Skin epidermis (tissue), 12 donors: ENCODE measurements around the gene CARD11.

ENCODE experiments used
- H3K27ac ChIP-seq, 21 experiments: fragments of 200-600 bp; sonication (generic) in 11 of 21; one replicate each; pipeline ENCODE4 v1.5.0; 2020; ENCODE audit warnings: mild to moderate bottlenecking in 3 of 21, inconsistent platforms in 2 of 21, moderate library complexity in 2 of 21
- H3K4me3 ChIP-seq, 7 experiments: fragments of 200-600 bp; sonication (generic) in 2 of 7; one replicate each; pipeline ENCODE4 v1.5.0; 2020; ENCODE audit warnings: inconsistent platforms in 2 of 7, mild to moderate bottlenecking in 2 of 7, moderate library complexity in 1 of 7

The CARD11 gene

DNA sequence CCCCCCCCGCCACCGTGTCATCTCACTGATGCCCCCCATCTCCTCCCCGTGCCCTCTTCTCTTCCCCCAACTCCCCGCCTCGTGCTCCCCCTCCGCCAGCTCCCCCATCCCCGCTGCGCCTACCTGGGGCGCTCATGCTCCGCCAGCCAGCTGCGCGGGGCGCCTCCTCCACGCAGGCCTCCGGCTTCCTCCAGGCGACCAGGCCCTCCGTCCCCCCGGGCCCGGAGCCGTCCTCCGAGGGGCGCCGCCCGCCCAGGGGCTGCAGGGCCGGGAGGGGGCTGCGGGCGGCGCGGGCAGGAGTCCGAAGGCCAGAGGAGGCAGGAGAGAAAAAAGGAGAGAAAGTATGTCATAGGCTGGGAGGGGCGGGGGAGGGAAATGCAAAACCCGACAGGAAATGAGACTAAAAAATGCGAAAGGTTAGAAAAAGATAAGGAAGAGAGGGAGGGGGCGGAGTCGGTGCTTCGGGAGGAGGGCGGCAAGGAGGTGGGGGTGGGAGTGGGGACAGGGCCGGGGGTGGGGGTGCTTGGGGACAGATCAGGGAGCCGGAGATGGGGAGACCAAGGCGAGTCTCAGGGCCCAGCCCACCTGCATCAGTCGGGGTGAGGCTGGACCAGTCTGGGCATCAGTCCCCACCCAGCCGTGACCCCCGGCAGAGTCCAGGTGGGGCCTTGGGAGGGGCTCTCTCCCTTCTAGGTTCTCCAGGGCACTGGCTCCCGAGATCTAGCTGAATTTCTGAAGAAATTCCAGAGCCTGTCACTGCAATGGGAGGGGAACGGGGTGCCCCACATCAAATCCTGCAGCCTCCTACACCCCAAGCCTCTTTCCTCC, at the start of gene CARD11:
Gene CARD11, minus strand, starts transcription at position 324 of the 828 bp plus-strand sequence. CDS start 85,361 bp downstream, outside the sequence.
- peak within 1 kb of the TSS; percentile 23 to 41 (median 36) for H3K4me3 ChIP-seq
- peak within 1 kb of the TSS in 13 of 21 experiments; percentile 34 to 92 (median 76) for H3K27ac ChIP-seq

DNA sequence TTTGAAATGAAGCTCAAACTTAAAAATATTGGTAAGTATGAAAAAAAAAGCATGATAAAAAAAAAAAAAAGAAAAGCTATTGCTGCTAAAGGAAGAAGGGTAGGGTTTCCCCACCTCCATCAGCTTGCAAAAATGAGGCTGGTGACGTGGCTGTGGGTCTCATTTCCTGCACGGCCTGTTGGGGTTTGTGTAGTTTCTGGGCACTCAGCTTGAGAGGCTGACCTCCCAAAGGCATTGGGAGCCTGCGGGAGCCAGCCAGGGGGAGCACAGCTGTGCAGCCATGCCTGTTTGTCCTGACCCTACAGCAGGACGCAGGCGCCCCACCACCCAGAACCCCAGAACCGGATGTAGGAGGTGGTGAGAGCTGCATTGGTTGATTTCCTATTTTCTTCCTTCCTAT, 48.8 kb upstream of the CARD11 start:
- Histone ChIP-seq H3K4me3 (no peak overlapping the region), H3K27ac (peak overlapping the region in 11 of 21 experiments; percentile 20 to 89 (median 71))

DNA sequence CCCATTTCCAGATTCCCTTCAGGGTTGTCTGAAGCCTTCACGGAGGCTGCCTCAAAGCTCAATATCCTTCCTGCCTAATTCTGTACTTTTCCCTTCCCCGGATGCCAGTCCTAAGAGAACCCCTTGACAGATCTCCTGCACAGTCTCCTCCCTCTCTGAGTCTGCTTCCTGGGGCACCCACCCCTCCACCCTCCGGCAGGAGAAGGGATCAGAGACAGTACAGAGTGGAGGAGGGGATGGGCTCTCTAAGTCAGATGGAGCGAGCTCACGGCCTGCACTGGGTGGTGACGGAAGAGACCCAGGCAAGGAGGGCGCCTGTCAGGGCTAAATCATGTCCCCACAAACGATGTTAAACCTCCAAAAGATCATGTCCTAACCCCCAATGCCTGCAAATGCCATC, 48.0 kb upstream of the CARD11 start:
- Histone ChIP-seq H3K4me3 (no peak overlapping the region), H3K27ac (peak overlapping the region in 11 of 21 experiments; percentile 23 to 89 (median 71))

DNA sequence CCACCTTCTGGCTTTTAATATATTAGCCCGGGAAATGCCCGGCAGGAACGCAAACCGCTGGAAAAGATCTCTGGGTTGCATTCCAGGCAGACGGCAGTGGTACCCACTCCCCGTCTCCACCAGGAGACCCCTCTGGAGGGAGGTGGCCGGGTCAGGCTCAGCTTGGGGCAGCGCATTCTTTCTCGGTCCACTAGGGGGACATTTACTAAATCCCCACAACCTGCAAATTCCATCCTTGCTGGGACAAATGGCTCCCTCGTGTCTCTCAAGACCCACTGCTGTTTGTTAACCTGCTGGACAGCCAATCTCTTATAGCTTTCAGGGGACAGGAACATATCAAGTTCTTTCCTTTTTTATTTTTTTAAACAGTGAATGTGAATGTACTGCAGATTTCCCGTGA, 45.8 kb upstream of the CARD11 start:
- no peak overlapping the region for H3K4me3 ChIP-seq
- H3K27ac ChIP-seq = no peak overlapping the region

DNA sequence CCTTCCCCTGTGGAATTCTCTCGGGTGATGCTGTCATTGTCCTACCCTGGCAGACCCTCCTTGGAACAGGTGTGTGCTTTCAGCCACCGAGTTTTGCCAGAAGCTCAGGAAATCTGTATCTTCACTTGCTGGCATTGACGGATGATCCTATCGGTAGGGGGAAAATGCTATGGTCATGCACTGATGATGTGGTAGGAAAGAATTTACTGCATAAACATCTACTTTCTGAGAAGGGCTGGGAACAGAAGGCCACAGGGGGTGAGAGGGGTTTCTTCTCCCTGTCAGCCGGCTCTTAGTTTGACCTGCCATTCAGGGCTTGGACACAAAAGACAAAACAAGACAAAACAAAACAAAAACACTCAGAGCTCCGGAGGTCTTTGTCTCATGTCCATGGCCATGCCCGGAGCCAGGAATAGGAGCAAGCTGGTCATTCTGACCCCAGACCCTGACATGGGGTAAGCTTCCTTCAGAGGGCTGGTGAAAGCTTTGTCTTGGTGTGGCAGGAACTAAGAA, 43.6 kb upstream of the CARD11 start:
- H3K4me3 ChIP-seq = no peak overlapping the region
- no peak overlapping the region for H3K27ac ChIP-seq

DNA sequence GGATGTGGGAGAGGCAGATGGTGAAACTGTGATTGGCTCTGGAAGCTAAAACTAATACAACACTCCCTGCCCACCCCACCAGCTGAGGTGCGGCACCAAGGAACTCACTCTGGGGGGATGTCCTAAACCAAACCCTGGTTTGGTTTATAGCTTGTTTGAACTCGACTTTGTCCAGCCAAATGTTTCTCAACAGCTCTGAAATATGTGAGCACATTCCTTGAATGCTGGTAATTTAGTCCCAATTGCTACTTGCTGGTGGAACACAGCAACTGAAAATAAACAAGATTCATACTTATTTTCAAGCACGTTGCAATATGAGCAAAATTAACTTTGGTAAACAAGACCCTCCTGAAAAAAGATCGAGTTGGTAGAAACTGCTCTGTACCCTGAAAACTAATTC, 39.7 kb upstream of the CARD11 start:
- Histone ChIP-seq H3K27ac (no peak overlapping the region), H3K4me3 (no peak overlapping the region)

DNA sequence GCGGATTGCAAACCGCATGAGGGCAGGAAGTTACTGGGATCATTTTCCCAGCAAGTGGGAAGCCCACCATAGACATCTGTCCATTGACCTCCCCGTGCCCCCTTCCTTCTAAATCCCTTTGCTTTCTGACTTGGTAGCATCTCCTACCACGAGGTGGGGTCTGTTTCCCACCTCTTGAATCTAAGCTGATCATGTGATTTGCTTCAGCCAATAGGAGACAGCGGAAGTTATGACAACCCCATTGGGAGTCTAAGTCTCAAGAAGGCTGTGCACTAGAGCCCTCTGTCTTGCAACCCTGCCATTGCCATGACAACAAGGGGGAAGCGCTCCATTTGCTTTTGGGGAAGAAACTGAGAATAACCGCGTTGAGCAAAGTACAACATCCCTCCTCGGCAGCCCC, 39.2 kb upstream of the CARD11 start:
- H3K4me3 ChIP-seq = no peak overlapping the region
- no peak overlapping the region for H3K27ac ChIP-seq

DNA sequence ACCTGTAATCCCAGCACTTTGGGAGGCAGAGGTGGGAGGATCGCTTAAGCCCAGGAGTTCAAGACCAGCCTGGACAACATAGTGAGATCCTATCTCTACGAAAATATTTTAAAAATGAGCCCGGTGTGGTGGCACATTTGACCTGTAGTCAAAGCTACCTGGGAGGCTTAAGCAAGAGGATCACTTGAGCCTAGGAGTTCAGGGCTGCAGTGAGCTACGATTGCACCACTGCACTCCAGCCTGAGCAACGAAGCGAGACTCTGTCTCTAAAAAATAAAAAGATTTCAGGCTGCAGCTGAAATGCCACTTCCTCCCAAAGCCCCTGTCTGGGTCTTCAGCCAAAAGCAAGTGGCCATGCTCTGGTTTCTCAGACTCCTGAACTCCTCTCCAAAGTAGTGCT, 38.7 kb upstream of the CARD11 start:
- H3K4me3 ChIP-seq = no peak overlapping the region

DNA sequence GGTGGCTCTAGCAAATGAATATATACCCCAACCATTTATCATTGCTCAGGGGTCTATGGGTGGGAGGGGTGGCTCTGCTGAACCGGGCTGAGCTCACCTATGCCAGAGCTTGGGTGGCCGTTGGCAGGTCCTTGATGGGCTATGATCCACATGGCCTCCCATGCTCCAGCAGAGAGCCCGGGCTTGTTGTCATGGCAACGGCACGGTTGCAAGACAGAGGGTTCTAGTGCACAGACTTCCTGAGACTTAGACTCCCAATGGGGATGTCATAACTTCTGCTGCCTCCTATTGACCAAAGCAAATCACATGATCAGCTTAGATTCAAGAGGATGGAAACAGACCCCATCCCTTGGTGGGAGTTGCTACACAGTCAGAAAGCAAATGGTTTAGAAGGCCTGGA, 36.4 kb upstream of the CARD11 start:
- H3K27ac ChIP-seq = no peak overlapping the region
- no peak overlapping the region for H3K4me3 ChIP-seq

More for the DNA sequence above, 38.7 kb upstream of the CARD11 start:
- no peak overlapping the region for H3K27ac ChIP-seq

DNA sequence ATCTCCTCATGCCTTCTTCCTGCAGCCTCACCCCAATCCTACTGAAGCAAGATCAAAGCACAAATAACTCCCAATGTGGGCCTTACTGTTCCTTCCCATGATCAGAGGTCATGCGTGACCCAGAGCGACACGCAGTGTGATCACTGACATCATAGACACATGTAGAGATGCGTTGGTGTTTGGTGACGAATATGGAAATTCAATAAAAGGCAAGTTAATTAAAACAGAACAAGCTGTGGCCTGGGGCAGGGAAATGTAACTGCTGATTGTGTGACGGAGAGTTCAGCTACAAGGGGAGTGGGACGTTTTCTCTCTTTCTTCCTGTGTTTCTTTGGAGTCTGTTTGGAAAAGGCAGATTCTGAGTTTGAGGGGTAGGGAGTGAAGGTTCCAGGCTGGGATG, 34.8 kb upstream of the CARD11 start:
- H3K27ac ChIP-seq = no peak overlapping the region
- no peak overlapping the region for H3K4me3 ChIP-seq

DNA sequence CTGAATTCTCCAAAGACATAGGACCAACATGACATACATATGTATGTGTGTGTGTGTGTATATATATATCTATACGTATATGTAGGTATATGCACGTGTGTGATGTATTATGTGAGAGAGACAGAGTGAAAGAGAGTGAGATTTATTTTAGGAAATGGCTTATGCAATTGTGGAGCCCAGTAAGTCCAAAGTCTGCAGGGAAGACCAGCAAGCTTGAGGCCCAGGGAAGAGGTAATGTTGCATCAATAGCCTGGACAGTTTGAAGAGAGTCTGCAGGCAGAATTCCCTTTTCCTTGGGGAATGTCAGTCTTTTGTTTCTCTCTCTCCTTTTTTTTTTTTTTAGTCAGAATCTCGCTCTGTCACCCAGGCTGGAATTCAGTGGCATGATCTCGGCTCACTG, 33.0 kb upstream of the CARD11 start:
- Histone ChIP-seq H3K4me3 (no peak overlapping the region), H3K27ac (no peak overlapping the region)

DNA sequence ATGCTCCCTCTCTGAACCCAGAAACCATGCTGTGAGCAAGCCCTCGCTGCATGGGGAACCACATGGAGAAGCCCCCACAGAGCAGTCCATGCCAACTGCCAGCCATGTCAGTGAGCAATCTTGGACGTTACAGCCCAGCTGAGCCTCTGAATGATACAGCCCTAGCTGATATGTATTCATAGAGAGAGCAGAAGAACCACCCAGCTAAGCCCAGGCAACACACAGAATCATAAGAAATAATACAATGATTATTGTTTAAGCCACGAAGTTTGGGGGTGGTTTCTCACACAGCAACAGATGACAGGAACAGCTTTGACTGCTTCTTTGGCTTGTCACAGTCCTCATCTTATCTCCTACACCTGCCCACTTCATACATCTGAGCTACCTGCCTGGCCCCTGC, 32.5 kb upstream of the CARD11 start:
- no peak overlapping the region for H3K4me3 ChIP-seq
- H3K27ac ChIP-seq = no peak overlapping the region

DNA sequence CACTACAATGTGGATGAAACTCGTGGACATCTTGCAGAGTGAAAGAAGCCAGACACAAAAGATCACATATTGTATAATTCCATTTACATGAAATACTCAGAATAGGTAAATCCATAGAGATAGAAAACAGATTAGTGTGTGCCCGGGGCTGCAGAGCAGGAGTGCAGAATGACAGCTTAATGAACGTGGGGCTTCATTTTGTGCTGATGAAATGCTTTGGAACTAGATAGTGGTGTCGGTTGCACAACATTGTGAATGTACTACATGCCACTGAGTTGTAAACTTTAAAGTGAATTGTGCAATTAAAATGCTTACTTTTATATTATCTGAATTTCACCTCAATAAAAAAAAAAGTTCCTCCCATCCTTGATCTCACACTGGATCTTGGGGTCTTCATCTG, 31.8 kb upstream of the CARD11 start:
- H3K4me3 ChIP-seq = no peak overlapping the region
- H3K27ac ChIP-seq = no peak overlapping the region

DNA sequence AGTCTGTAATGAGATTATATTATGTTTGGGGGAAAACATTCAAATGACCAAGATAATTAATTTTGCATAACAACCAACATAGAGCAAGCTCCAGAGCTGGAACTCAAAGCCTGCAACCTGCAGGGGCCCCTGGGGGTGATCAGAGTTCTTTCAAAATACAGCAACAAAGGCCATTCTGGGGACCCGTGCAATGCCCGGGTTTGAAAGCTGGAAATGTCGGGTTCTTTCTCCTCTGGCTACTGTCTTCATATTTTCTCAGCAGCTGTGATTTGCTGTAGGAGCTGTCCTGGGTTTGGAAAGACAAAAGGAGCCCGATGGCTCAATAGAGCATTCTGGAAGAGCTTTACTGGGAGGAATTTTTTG, 30.8 kb upstream of the CARD11 start:
- Histone ChIP-seq H3K4me3 (no peak overlapping the region), H3K27ac (no peak overlapping the region)

DNA sequence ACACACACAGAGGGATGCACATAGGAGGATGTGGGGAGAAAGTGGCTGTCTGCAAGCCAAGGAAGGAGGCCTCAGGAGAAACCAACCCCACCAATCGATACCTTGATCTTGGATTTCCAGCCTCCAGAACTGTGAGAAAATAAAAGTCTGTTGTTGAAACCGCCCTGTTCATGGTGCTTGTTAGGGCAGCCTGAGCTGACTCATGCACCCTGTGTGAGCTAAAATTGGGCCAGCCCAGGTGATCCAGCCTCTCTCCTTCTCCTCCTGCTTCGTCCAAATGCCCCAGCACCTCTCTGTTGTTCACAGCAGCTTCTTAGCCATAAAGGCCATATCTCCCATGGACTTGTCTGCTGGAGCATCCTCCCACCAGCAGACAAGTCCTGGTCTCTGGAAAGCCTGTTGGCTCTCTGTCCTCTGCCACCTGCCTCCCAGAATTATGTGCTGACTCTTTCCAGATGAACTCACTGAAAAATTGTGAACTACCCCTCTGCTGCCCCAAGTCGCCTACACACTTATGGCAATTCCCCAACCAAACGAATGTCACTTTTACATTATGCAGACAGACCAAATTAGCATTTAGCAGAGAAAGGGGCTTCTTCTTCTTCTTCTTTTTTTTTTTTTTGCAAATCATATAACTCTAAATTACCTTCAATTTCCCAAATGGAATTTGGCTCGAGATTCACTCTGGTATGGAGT, 30.2 kb upstream of the CARD11 start:
- Histone ChIP-seq H3K27ac (no peak overlapping the region), H3K4me3 (no peak overlapping the region)

DNA sequence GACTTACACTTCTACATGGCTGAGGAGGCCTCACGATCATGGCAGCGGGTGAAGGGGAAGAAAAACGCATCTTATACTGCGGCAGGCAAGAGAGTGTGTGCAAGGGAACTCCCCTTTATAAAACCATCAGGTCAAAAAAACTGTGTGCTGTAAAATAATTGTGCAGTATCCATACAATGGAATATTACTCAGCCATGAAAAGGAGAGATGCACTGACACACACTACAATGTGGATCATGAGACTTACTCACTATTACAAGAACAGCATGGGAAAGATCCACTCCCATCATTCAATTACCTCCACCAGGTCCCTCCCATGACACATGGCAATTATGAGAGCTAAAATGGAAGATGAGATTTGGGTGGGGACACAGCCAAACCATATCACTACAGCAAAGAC, 27.2 kb upstream of the CARD11 start:
- Histone ChIP-seq H3K4me3 (no peak overlapping the region), H3K27ac (no peak overlapping the region)

DNA sequence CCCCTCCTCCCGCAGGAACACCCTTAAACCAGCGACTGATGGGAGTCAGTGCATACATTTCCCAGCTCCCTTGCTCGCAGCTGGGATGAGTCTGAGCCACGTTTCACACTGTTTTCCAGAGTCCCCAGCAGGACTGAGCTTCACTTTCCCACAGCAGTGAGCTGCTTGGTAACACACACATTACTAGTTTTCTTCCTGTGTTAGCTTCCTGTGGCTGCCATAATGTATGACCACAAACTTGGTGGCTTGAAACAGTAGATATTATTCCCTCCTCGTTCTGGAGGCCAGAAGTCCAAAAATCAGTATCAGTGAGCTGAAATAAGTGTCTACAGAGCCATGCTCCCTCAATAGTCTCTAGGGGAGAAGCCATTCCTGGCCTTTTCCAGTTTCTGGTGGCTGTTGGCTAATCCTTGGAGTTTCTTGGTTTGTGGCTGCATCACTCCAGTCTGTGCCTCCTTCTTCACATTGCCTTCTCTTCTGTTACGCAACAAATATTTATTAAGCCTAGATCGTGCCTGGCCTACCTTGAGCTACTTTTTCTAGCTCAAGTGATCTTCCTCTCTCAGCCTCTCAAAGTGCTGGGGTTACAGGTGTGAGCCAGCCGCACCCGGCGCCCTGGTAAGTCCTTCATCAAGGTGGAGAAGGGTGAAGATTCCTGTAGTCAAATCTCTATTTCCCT, 26.2 kb upstream of the CARD11 start:
- H3K4me3 ChIP-seq = no peak overlapping the region
- peak overlapping the region in 2 of 21 experiments; percentile 17 to 59 for H3K27ac ChIP-seq

DNA sequence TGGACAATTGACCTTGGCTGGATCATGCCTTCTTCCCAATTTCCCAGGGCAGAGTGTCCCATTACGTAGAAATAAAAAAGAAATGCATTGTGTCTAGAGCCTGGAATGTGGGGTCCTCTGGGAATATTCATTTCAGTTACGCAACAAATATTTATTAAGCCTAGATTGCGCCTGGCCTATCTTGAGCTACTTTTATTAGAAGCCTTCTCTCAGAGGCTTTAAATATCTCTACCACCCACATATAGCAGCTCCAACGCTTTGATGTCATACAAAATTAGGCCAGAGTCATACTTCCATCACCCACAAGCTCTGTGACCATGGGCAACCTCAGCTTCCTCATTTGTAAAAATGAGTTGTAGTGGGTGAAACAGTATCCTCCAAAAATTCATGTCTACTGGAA, 24.9 kb upstream of the CARD11 start:
- Histone ChIP-seq H3K4me3 (no peak overlapping the region), H3K27ac (peak overlapping the region in 1 of 21 experiments; percentile 59)

DNA sequence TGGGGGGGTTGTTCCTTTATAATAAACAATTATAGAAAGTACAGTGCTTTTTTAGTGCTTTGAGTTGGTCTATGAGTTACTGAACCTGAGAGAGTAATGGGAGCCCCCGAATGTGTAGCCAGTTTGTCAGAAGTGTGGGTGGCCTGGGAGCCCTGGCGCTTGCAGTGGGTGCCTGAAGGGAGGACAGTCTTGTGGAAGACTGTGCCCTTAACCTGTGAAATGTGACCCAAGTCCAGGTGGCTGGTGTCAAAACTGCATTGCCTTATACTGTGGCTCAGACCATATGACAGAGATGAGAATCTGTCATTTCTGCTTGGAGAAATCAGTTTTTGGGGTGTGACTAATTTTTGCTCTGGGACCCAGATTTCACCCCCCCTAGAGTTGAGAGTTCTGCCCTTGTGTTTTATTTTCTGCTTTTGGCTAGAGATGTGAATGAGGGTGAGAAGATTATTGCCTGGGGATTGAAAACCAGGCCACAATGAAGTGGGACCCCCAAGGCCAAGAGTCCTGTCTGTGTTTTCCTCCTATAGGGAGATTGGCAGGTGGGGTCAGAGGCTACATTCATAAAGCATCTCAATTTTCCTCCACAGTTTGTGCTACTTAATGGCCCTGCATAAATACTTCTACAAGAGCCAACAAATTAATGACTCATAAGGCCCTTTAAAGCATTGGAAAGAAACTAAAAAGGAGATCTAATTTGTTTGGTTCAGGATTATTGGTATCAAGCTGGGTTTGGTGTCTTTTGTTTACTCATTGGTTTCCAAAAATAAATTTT, 24.1 kb upstream of the CARD11 start:
- Histone ChIP-seq H3K4me3 (no peak overlapping the region), H3K27ac (peak overlapping the region in 1 of 21 experiments; percentile 45)

DNA sequence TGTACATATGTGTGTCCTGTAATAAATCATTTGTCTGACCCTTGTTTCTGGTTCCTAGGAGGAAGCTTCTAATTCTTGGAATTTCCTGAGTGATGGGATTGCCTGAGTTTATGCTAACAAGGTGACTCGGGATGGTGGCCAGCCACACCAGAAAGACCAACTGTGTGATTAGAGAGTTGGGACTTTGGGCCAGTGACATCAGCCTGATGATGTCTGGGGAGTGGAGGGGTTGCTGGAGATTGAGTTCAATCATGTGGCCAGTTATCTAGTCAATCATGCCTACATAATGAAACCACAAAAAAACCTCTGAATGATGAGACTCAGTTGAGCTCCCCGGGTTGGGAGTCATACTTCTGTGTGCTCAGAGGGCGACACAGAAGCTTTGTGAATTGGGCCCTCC, 23.5 kb upstream of the CARD11 start:
- H3K4me3 ChIP-seq = no peak overlapping the region
- H3K27ac ChIP-seq = peak overlapping the region in 1 of 21 experiments; percentile 45
